Endothelial cell of umbilical vein (primary cell): Measurements from ENCODE around the gene USP16.

Experiments
- CTCF ChIP-seq, 2 donors: IDR thresholded peaks; 1 replicate in 1 of 2; 2 replicates in 1 of 2; pipeline ENCODE4 v1.5.1; 2011; ENCODE audit warnings: low read length in 2 of 2, mild to moderate bottlenecking in 2 of 2, moderate library complexity in 2 of 2, control low read depth in 1 of 2, inconsistent platforms in 1 of 2, low read depth in 1 of 2; ENCODE audit not compliant: insufficient read depth in 1 of 2; ENCODE audit errors: extremely low read depth in 1 of 2
- EZH2 ChIP-seq: IDR thresholded peaks from 2 replicates; pipeline ENCODE4 v1.6.1; 2012; ENCODE audit warnings: borderline replicate concordance, low read depth, mild to moderate bottlenecking, moderate library complexity, low read length, inconsistent platforms; ENCODE audit not compliant: severe bottlenecking
- FOS ChIP-seq: IDR thresholded peaks from 2 replicates; pipeline ENCODE4 v1.6.1; 2011; ENCODE audit warnings: mild to moderate bottlenecking, low read length, moderate library complexity, borderline replicate concordance; ENCODE audit not compliant: insufficient read depth
- MAX ChIP-seq: IDR thresholded peaks from 2 replicates; pipeline ENCODE4 v1.6.1; 2011; ENCODE audit not compliant: insufficient read depth, insufficient read length
- MYC ChIP-seq: IDR thresholded peaks from one replicate; pipeline ENCODE4 v1.6.1; 2011; ENCODE audit warnings: mild to moderate bottlenecking, low read depth, low read length
- POLR2A ChIP-seq: IDR thresholded peaks from 2 replicates; pipeline ENCODE4 v1.6.1; 2012; ENCODE audit warnings: low read depth, mild to moderate bottlenecking, control low read depth, low read length
- POLR2AphosphoS5 ChIP-seq: IDR thresholded peaks from 2 replicates; pipeline ENCODE4 v1.6.1; 2012; ENCODE audit warnings: low read depth, mild to moderate bottlenecking, control low read depth, low read length, moderate library complexity; ENCODE audit not compliant: insufficient read depth

GRCh38 chr21:28986677-28987076 is 37.8 kb upstream of the USP16 start:
- TF ChIP-seq CTCF (IDR thresholded peaks at IDR 0.05; ENCODE audit: extremely low read depth in 1 of 2, insufficient read depth in 1 of 2, low read depth in 1 of 2, low read length in 2 of 2) (no peak), POLR2AphosphoS5 (no peak), FOS (no peak), MYC (no peak), EZH2 (no peak), POLR2A (no peak), MAX (no peak)
